HEK293 (cell line): ENCODE results near the gene CA11.
"Not testable (repeated sequence)": the region's sequence is repeated elsewhere in the genome, so short reads cannot be mapped to it uniquely, and the experiment has no call there.

Experiments used
- CTCF ChIA-PET: fragments of 350-600 bp; formaldehyde crosslinking; extraction: SDS; loops from one replicate; lab custom pipeline; 2021; ENCODE audit warnings: antibody characterized with exemption; lab: Yijun Ruan, JAX
- POLR2A ChIA-PET: fragments of 300-600 bp; formaldehyde crosslinking; extraction: SDS; loops from one replicate; lab custom pipeline; 2020; ENCODE audit warnings: antibody characterized with exemption, inconsistent platforms; lab: Yijun Ruan, JAX
- H3K27ac ChIP-seq: fragments of 200-500 bp; sonication (Bioruptor generic); 2 replicates; pipeline ENCODE4 v1.5.1; 2014; ENCODE audit warnings: low read depth, low read length, control low read depth, inconsistent platforms; ENCODE audit errors: extremely low read depth
- H3K36me3 ChIP-seq, 2 experiments: fragments of 200-500 bp in 1 of 2; sonication (Bioruptor generic) in 1 of 2; 1 replicate in 1 of 2; 2 replicates in 1 of 2; pipeline ENCODE4 v1.5.1; 2014 to 2017; ENCODE audit warnings: inconsistent platforms in 2 of 2, low read length in 2 of 2; ENCODE audit not compliant: control insufficient read depth in 2 of 2, insufficient read depth in 1 of 2
- H3K4me1 ChIP-seq: fragments of 200-500 bp; sonication (Bioruptor generic); 2 replicates; pipeline ENCODE4 v1.5.1; 2014; ENCODE audit warnings: mild to moderate bottlenecking, low read length, inconsistent platforms; ENCODE audit not compliant: control insufficient read depth, insufficient read depth
- H3K4me3 ChIP-seq: 2 replicates; pipeline ENCODE4 v1.5.1; 2011; ENCODE audit warnings: low read depth, mild to moderate bottlenecking, control low read depth, low read length, moderate library complexity
- H3K9me3 ChIP-seq: fragments of 200-500 bp; sonication (Bioruptor generic); 2 replicates; pipeline ENCODE4 v1.5.1; 2014; ENCODE audit warnings: low read depth, low read length, inconsistent platforms; ENCODE audit not compliant: control insufficient read depth, insufficient read depth
- HOXD13 ChIP-seq: sonication (generic); formaldehyde crosslinking; IDR thresholded peaks from 2 replicates; pipeline ENCODE4 v1.8.0; 2022; ENCODE audit warnings: missing genetic modification reagents, borderline replicate concordance
- KLF16 ChIP-seq: fragments of 450-650 bp; formaldehyde crosslinking; IDR thresholded peaks from 2 replicates; pipeline ENCODE4 v1.5.1; 2017; ENCODE audit warnings: missing biosample characterization, missing genetic modification characterization
- ZBTB11 ChIP-seq: fragments of 450-650 bp; formaldehyde crosslinking; conservative IDR thresholded peaks from 2 replicates; pipeline ENCODE4 v1.5.1; 2016; ENCODE audit warnings: low read depth, missing biosample characterization, missing genetic modification characterization
- ZBTB17 ChIP-seq: fragments of 450-650 bp; formaldehyde crosslinking; IDR thresholded peaks from 2 replicates; pipeline ENCODE4 v1.5.1; 2016; ENCODE audit warnings: missing biosample characterization, missing genetic modification characterization
- ZNF133 ChIP-seq: fragments of 450-650 bp; formaldehyde crosslinking; IDR thresholded peaks from 2 replicates; pipeline ENCODE4 v1.5.1; 2016; ENCODE audit warnings: missing biosample characterization, missing genetic modification characterization
- ZNF174 ChIP-seq: fragments of 450-650 bp; formaldehyde crosslinking; IDR thresholded peaks from 2 replicates; pipeline ENCODE4 v1.5.0; 2017; ENCODE audit warnings: missing biosample characterization, mild to moderate bottlenecking, missing genetic modification characterization
- ZNF223 ChIP-seq: fragments of 450-650 bp; formaldehyde crosslinking; IDR thresholded peaks from 2 replicates; pipeline ENCODE4 v1.5.1; 2016; ENCODE audit warnings: missing biosample characterization, missing genetic modification characterization
- ZNF23 ChIP-seq: fragments of 450-650 bp; formaldehyde crosslinking; IDR thresholded peaks from 2 replicates; pipeline ENCODE4 v1.5.1; 2016; ENCODE audit warnings: missing biosample characterization, missing genetic modification characterization, borderline replicate concordance
- ZNF248 ChIP-seq: fragments of 450-650 bp; formaldehyde crosslinking; IDR thresholded peaks from 2 replicates; pipeline ENCODE4 v1.5.1; 2017; ENCODE audit warnings: missing biosample characterization, missing genetic modification characterization
- ZNF292 ChIP-seq: fragments of 450-650 bp; formaldehyde crosslinking; IDR thresholded peaks from 2 replicates; pipeline ENCODE4 v1.5.1; 2016; ENCODE audit warnings: low read depth, missing biosample characterization, missing genetic modification characterization, borderline replicate concordance
- ZNF335 ChIP-seq: fragments of 450-650 bp; formaldehyde crosslinking; conservative IDR thresholded peaks from 2 replicates; pipeline ENCODE4 v1.5.1; 2016; ENCODE audit warnings: missing biosample characterization, missing genetic modification characterization
- ZNF341 ChIP-seq: fragments of 450-650 bp; formaldehyde crosslinking; IDR thresholded peaks from 2 replicates; pipeline ENCODE4; 2016; ENCODE audit warnings: low read depth, missing biosample characterization, missing genetic modification characterization
- ZNF391 ChIP-seq: fragments of 450-650 bp; formaldehyde crosslinking; IDR thresholded peaks from 2 replicates; pipeline ENCODE4 v1.5.1; 2016; ENCODE audit warnings: low read depth, missing biosample characterization, missing genetic modification characterization, borderline replicate concordance
- ZNF488 ChIP-seq: fragments of 450-650 bp; formaldehyde crosslinking; IDR thresholded peaks from 2 replicates; pipeline ENCODE4 v1.5.1; 2016; ENCODE audit warnings: missing biosample characterization, missing genetic modification characterization
- ZNF501 ChIP-seq: fragments of 450-650 bp; formaldehyde crosslinking; IDR thresholded peaks from 2 replicates; pipeline ENCODE4 v1.5.1; 2016; ENCODE audit warnings: missing biosample characterization, missing genetic modification characterization
- ZNF747 ChIP-seq: fragments of 450-650 bp; formaldehyde crosslinking; IDR thresholded peaks from 2 replicates; pipeline ENCODE4 v1.5.1; 2016; ENCODE audit warnings: missing biosample characterization, missing genetic modification characterization
- ZNF791 ChIP-seq: fragments of 450-650 bp; formaldehyde crosslinking; IDR thresholded peaks from 2 replicates; pipeline ENCODE4 v1.5.1; 2016; ENCODE audit warnings: missing biosample characterization, missing genetic modification characterization
- TF ChIP-seq, protein P1 (sequence below): fragments of 450-650 bp; formaldehyde crosslinking; IDR thresholded peaks from 2 replicates; pipeline ENCODE4 v1.5.1; 2016; ENCODE audit warnings: missing biosample characterization, missing genetic modification characterization
- TF ChIP-seq, protein P2 (sequence below): fragments of 450-650 bp; formaldehyde crosslinking; IDR thresholded peaks from 2 replicates; pipeline ENCODE4 v1.5.1; 2017; ENCODE audit warnings: missing biosample characterization, missing genetic modification characterization

Gene CA11

GRCh38 chr19:48680436-48681126 is 34.6 kb upstream of the CA11 start:
- POLR2A ChIA-PET = no interaction called here
- Histone ChIP-seq H3K4me1 (no peaks in the 10 kb centered on the region; the same call in 1 of the 2 replicates), H3K36me3 (no peaks in the 10 kb centered on the region), H3K27ac (no peak overlapping the region), H3K9me3 (no peaks in the 10 kb centered on the region), H3K4me3 (no peak overlapping the region)
- CTCF ChIA-PET = no interaction called here
- TF ChIP-seq ZNF341 (no peak), ZNF133 (no peak), HOXD13 (CRISPR knock-in tag) (no peak), ZNF292 (tag by site-specific recombination) (no peak), ZNF174 (tag by site-specific recombination) (no peak), ZNF23 (tag by site-specific recombination) (no peak), ZNF747 (tag by site-specific recombination) (no peak), ZNF791 (tag by site-specific recombination) (no peak), ZNF488 (tag by site-specific recombination) (no peak), ZNF501 (tag by site-specific recombination) (no peak), ZNF248 (tag by site-specific recombination) (no peak), KLF16 (tag by site-specific recombination) (no peak), ZBTB17 (tag by site-specific recombination) (no peak), ZNF391 (no peak), ZNF335 (tag by site-specific recombination) (no peak), ZBTB11 (tag by site-specific recombination) (no peak), ZNF223 (tag by site-specific recombination) (no peak)
- TF ChIP-seq, protein P1, sequence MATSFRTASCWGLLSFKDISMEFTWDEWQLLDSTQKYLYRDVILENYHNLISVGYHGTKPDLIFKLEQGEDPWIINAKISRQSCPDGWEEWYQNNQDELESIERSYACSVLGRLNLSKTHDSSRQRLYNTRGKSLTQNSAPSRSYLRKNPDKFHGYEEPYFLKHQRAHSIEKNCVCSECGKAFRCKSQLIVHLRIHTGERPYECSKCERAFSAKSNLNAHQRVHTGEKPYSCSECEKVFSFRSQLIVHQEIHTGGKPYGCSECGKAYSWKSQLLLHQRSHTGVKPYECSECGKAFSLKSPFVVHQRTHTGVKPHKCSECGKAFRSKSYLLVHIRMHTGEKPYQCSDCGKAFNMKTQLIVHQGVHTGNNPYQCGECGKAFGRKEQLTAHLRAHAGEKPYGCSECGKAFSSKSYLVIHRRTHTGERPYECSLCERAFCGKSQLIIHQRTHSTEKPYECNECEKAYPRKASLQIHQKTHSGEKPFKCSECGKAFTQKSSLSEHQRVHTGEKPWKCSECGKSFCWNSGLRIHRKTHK (tag by site-specific recombination) = no peak
- TF ChIP-seq, protein P2, sequence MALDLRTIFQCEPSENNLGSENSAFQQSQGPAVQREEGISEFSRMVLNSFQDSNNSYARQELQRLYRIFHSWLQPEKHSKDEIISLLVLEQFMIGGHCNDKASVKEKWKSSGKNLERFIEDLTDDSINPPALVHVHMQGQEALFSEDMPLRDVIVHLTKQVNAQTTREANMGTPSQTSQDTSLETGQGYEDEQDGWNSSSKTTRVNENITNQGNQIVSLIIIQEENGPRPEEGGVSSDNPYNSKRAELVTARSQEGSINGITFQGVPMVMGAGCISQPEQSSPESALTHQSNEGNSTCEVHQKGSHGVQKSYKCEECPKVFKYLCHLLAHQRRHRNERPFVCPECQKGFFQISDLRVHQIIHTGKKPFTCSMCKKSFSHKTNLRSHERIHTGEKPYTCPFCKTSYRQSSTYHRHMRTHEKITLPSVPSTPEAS (tag by site-specific recombination) = no peak

DNA sequence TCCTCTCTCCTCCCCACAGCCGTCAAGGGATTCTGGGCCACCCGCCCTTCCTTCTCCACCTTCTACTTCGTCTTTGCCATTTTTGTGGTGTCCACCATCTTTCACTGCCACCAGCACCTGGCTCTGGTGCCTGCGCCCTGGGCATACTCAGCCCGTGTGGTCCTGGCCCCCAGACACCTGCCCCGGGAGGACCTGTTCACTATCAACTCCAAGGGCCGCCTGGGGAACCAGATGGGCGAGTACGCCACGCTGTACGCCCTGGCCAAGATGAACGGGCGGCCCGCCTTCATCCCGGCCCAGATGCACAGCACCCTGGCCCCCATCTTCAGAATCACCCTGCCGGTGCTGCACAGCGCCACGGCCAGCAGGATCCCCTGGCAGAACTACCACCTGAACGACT is 34.0 kb upstream of the CA11 start:
- CTCF ChIA-PET, H3K36me3 ChIP-seq, H3K4me1 ChIP-seq, POLR2A ChIA-PET, H3K4me3 ChIP-seq, H3K9me3 ChIP-seq, H3K27ac ChIP-seq: not testable (repeated sequence)
